Spleen (tissue), 11 donors: ENCODE measurements around the gene STK39. TPM values are rescaled to one million over a fixed set of nuclear protein-coding genes. Genes with fewer than 3 reads are reported as not detected.

Experiments
- DNase-seq: peaks from one replicate; pipeline ENCODE4 v3.0.0-alpha.2; 2020
- H3K27ac ChIP-seq, 8 donors: fragments of 200-600 bp; sonication (generic) in 7 of 8; 1 replicate in 4 of 8; 2 replicates in 4 of 8; pipeline versions ENCODE4 v1.5.0 to v1.8.0; 2016 to 2021; ENCODE audit warnings: inconsistent platforms in 4 of 8, mild to moderate bottlenecking in 4 of 8, moderate library complexity in 1 of 8
- H3K27me3 ChIP-seq, 7 donors: fragments of 200-600 bp; sonication (generic) in 6 of 7; replicated peaks in 1 of 7; 1 replicate in 4 of 7; 2 replicates in 3 of 7; pipeline versions ENCODE4 v1.5.0 to v1.8.0; 2016 to 2021; ENCODE audit warnings: inconsistent platforms in 3 of 7, mild to moderate bottlenecking in 1 of 7
- H3K36me3 ChIP-seq, 6 donors: fragments of 200-600 bp; sonication (generic) in 5 of 6; 1 replicate in 4 of 6; 2 replicates in 2 of 6; pipeline versions ENCODE4 v1.5.0 to v1.8.0; 2016 to 2021; ENCODE audit warnings: inconsistent platforms in 2 of 6
- H3K4me1 ChIP-seq, 6 donors: fragments of 200-600 bp; sonication (generic) in 5 of 6; 1 replicate in 3 of 6; 2 replicates in 3 of 6; pipeline versions ENCODE4 v1.5.0 to v1.8.0; 2016 to 2021; ENCODE audit warnings: inconsistent platforms in 3 of 6
- H3K4me3 ChIP-seq, 8 donors: fragments of 200-600 bp; sonication (generic) in 7 of 8; 1 replicate in 4 of 8; 2 replicates in 4 of 8; pipeline versions ENCODE4 v1.5.0 to v1.8.0; 2016 to 2021; ENCODE audit warnings: inconsistent platforms in 4 of 8, mild to moderate bottlenecking in 4 of 8, moderate library complexity in 2 of 8
- H3K9me3 ChIP-seq, 8 donors: fragments of 200-600 bp; sonication (generic) in 7 of 8; 1 replicate in 4 of 8; 2 replicates in 4 of 8; pipeline versions ENCODE4 v1.5.0 to v1.8.0; 2016 to 2021; ENCODE audit warnings: inconsistent platforms in 4 of 8
- POLR2A ChIP-seq, 3 donors: fragments of 450-650 bp; IDR thresholded peaks; one replicate each; pipeline ENCODE4 v1.5.1; 2017; ENCODE audit warnings: antibody characterized with exemption in 3 of 3, mild to moderate bottlenecking in 1 of 3
- POLR2AphosphoS5 ChIP-seq, 3 donors: sonication (generic); formaldehyde crosslinking; IDR thresholded peaks; one replicate each; pipeline ENCODE4 v1.5.1; 2017; ENCODE audit warnings: antibody characterized with exemption in 3 of 3
- WGBS, 5 donors: extraction: QIAGEN DNeasy Blood & Tissue Kit in 3 of 5; methylation state at CpG; one replicate each; pipeline versions ENCODE4 v1.1.5 to v1.1.7; 2013 to 2018; 5-methylcytosine and 5-hydroxymethylcytosine counted together
- intact Hi-C: fragments of 100-400 bp; cut with DNase I; formaldehyde crosslinking; loops from one replicate; pipeline ENCODE4 v1.15.0; 2023; ENCODE audit warnings: low total_unique reads
- polyA plus RNA-seq, 3 donors: library from polyadenylated mRNA; stranded (reverse); fragments of 200-250 nt; gene quantifications; one replicate each; pipeline ENCODE4 v1.2.1, GENCODE V29; 2013
- total RNA-seq, 7 donors: library from RNA; depleted of rRNA in 3 of 7; stranded (reverse); fragments of >200 nt in 3 of 7; fragmentation: NEBNext Ultra II Directional in 4 of 7; extraction: Animal tissue kit (Norgen Biotek cat#: 25700) in 4 of 7; gene quantifications; one replicate each; pipeline versions ENCODE4 v1.1.0 to v1.2.1, GENCODE V29; 2016 to 2021
- TF ChIP-seq, protein P1 (sequence below), 11 experiments: fragments of 200-600 bp in 7 of 11; fragments of 450-650 bp in 4 of 11; sonication (generic) in 4 of 11; IDR thresholded peaks in 8 of 11; conservative IDR thresholded peaks in 3 of 11; 1 replicate in 7 of 11; 2 replicates in 4 of 11; pipeline versions ENCODE4 v1.4.0 to v1.8.0; 2016 to 2021; ENCODE audit warnings: antibody characterized with exemption in 11 of 11, inconsistent platforms in 4 of 11, mild to moderate bottlenecking in 1 of 11
- donor health status: healthy with polysubstance abuse.
- donor health status: DM: no; HTN: no; CAD: no; lungs with moderate emphysema.
- donor health status: DM: no; HTN: no; CAD: no.
- donor health status: Bipolar disorder and iron deficiency.
- donor health status: healthy.
- donor health status: DM: no; HTN: no; CAD: no.
- donor health status: DM: yes; HTN: yes; CAD: no.

STK39 gene
- total and polyA plus RNA-seq, 10 donors, result 8.6 to 17.8 (median 11.0) TPM

- Histone ChIP-seq H3K4me1 (peaks cover 0 to 26% (median 9%) of the 10 kb centered on the region in 6 donors), H3K27ac (no peak overlapping the region), H3K4me3 (no peak overlapping the region), H3K9me3 (no peaks in the 10 kb centered on the region), H3K27me3 (no peaks in the 10 kb centered on the region), H3K36me3 (peaks cover 0 to 10% (median 3%) of the 10 kb centered on the region in 6 donors)
- 92 to 98% (median 95%) methylated on average over 3 of the region's 3 CpGs for WGBS, 5 donors
- TF ChIP-seq POLR2A (IDR thresholded peaks at IDR 0.05) (no peak), POLR2AphosphoS5 (IDR thresholded peaks at IDR 0.05) (no peak)
- TF ChIP-seq, protein P1, sequence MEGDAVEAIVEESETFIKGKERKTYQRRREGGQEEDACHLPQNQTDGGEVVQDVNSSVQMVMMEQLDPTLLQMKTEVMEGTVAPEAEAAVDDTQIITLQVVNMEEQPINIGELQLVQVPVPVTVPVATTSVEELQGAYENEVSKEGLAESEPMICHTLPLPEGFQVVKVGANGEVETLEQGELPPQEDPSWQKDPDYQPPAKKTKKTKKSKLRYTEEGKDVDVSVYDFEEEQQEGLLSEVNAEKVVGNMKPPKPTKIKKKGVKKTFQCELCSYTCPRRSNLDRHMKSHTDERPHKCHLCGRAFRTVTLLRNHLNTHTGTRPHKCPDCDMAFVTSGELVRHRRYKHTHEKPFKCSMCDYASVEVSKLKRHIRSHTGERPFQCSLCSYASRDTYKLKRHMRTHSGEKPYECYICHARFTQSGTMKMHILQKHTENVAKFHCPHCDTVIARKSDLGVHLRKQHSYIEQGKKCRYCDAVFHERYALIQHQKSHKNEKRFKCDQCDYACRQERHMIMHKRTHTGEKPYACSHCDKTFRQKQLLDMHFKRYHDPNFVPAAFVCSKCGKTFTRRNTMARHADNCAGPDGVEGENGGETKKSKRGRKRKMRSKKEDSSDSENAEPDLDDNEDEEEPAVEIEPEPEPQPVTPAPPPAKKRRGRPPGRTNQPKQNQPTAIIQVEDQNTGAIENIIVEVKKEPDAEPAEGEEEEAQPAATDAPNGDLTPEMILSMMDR (IDR thresholded peaks at IDR 0.05 in 8 of 11, conservative IDR thresholded peaks at IDR 0.05 in 3 of 11), result no peak
- intact Hi-C loops, result no loop called here
- DNase-seq, result no peak
These were observed 103.6 kb downstream of the STK39 start for GRCh38 chr2:168143813-168144212.

DNA sequence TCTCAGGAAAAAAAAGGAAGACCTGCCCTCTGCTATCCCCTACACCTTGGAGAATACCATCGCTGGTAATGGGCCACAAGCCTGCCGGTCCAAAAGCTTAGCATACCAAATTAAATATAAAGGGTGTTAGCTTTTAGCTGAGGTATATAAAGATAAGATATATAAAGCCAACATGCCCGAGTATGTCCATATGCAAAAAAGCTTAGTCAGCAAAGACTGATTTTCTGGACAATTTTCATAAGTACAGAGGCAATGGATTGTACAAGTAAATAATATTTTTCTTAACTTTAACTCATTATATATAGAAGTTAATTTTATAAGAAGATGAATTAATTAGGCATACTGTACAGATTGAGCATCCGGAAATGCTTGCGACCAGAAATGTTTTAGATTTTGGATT lies 106.5 kb downstream of the STK39 start:
- Histone ChIP-seq H3K9me3 (no peaks in the 10 kb centered on the region), H3K4me1 (peaks cover 0 to 15% (median 0%) of the 10 kb centered on the region in 6 donors), H3K4me3 (no peak overlapping the region), H3K27me3 (no peaks in the 10 kb centered on the region), H3K27ac (no peak overlapping the region), H3K36me3 (peaks cover 0 to 17% (median 5%) of the 10 kb centered on the region in 6 donors)
- WGBS, 5 donors, result 95 to 98% (median 96%) methylated on average over 5 of the region's 5 CpGs
- DNase-seq, result no peak
- TF ChIP-seq POLR2A (IDR thresholded peaks at IDR 0.05) (no peak), POLR2AphosphoS5 (IDR thresholded peaks at IDR 0.05) (no peak)
- TF ChIP-seq, protein P1 (IDR thresholded peaks at IDR 0.05 in 8 of 11, conservative IDR thresholded peaks at IDR 0.05 in 3 of 11), result no peak
- intact Hi-C loops, result no loop called here

- H3K27ac ChIP-seq, result no peak overlapping the region
- WGBS, 5 donors, result 82 to 95% (median 93%) methylated on average over 4 of the region's 4 CpGs
- no peaks in the 10 kb centered on the region for H3K9me3 ChIP-seq
- intact Hi-C loops, result loop anchor here (10.0 kb wide), 1 partner anchor 195 kb away; no protein-coding TSS in a partner anchor
- peaks cover 0 to 13% (median 0%) of the 10 kb centered on the region in 6 donors for H3K4me1 ChIP-seq
- TF ChIP-seq POLR2AphosphoS5 (IDR thresholded peaks at IDR 0.05), result no peak
- TF ChIP-seq POLR2A (IDR thresholded peaks at IDR 0.05), result no peak
- TF ChIP-seq, protein P1 (IDR thresholded peaks at IDR 0.05 in 8 of 11, conservative IDR thresholded peaks at IDR 0.05 in 3 of 11), result no peak
- no peak for DNase-seq
- no peak overlapping the region for H3K4me3 ChIP-seq
- no peaks in the 10 kb centered on the region for H3K27me3 ChIP-seq
- H3K36me3 ChIP-seq, result peaks cover 0 to 23% (median 5%) of the 10 kb centered on the region in 6 donors
These were observed 107.5 kb downstream of the STK39 start for GRCh38 chr2:168139852-168140251.

DNA sequence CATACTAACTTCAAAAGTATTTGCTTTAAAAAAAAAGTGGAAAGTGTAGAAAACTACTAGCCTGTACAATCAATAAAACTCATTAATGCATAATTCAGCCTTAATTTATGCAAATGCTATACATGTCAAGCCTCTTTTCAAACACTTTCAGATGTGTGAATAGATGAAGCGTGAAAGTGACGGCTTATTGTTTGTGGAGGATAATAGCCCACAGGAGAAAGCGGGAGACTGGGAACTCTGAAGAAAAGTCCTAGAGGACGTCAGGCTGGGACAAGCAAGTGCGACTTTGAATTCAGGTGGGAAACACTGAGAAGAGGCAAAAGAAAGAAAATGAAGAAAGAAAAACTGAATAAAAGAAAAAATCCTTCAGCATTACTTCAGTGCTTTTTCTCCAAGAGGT lies 108.5 kb downstream of the STK39 start:
- no peak for DNase-seq
- 93 to 97% (median 96%) methylated on average over 5 of the region's 5 CpGs for WGBS, 5 donors
- no peaks in the 10 kb centered on the region for H3K27me3 ChIP-seq
- H3K4me3 ChIP-seq, result no peak overlapping the region
- TF ChIP-seq, protein P1 (IDR thresholded peaks at IDR 0.05 in 8 of 11, conservative IDR thresholded peaks at IDR 0.05 in 3 of 11), result no peak
- TF ChIP-seq POLR2A (IDR thresholded peaks at IDR 0.05) (no peak), POLR2AphosphoS5 (IDR thresholded peaks at IDR 0.05) (no peak)
- intact Hi-C loops, result loop anchor here (10.0 kb wide), 1 partner anchor 196 kb away; no protein-coding TSS in a partner anchor
- peaks cover 0 to 13% (median 0%) of the 10 kb centered on the region in 6 donors for H3K4me1 ChIP-seq
- peaks cover 0 to 28% (median 7%) of the 10 kb centered on the region in 6 donors for H3K36me3 ChIP-seq
- no peaks in the 10 kb centered on the region for H3K9me3 ChIP-seq
- H3K27ac ChIP-seq, result no peak overlapping the region
